Skin epidermis (tissue), 12 donors: ENCODE data around the gene HSD17B2.
A peak's percentile ranks its signal among the peaks of the same experiment; 100 is the strongest.
"Not testable (repeated sequence)": the region's sequence is repeated elsewhere in the genome, so short reads cannot be mapped to it uniquely, and the experiment has no call there.

Experiments used
- H3K27ac ChIP-seq, 21 experiments: fragments of 200-600 bp; sonication (generic) in 11 of 21; one replicate each; pipeline ENCODE4 v1.5.0; 2020; ENCODE audit warnings: mild to moderate bottlenecking in 3 of 21, inconsistent platforms in 2 of 21, moderate library complexity in 2 of 21
- H3K4me3 ChIP-seq, 7 experiments: fragments of 200-600 bp; sonication (generic) in 2 of 7; one replicate each; pipeline ENCODE4 v1.5.0; 2020; ENCODE audit warnings: inconsistent platforms in 2 of 7, mild to moderate bottlenecking in 2 of 7, moderate library complexity in 1 of 7

HSD17B2 gene

GRCh38 chr16:82108100-82108499 lies 73.0 kb downstream of the HSD17B2 start:
- Histone ChIP-seq H3K27ac (no peak overlapping the region), H3K4me3 (no peak overlapping the region)

DNA sequence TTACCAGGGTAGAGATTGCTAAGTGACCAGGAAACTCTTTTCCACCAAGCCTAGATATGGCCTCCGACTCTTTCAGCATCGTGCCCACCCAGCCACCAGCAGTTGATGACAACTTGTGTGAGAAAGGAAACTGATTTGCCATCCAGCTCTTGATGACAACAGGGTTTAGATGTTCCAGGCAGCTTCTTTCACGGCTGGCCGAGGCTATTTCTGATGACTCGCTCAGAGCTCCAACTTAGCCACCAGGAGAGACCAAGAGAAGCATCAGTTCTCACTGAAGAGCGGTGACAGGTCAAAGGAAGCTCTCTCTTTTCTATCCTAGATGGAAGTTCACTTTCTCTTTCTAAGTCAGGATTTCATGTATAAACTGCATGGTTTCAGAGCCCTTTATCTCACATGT lies 73.7 kb downstream of the HSD17B2 start:
- Histone ChIP-seq H3K27ac (no peak overlapping the region), H3K4me3 (no peak overlapping the region)

- H3K27ac ChIP-seq, H3K4me3 ChIP-seq: not testable (repeated sequence)
Measured at GRCh38 chr16:82109266-82109665, 74.2 kb downstream of the HSD17B2 start.

GRCh38 chr16:82111944-82112343 lies 76.9 kb downstream of the HSD17B2 start:
- H3K4me3 ChIP-seq: no peak overlapping the region
- peak overlapping the region in 3 of 21 experiments; percentile 8 to 40 (median 22) for H3K27ac ChIP-seq

GRCh38 chr16:82113741-82114140 lies 78.7 kb downstream of the HSD17B2 start:
- H3K4me3 ChIP-seq: no peak overlapping the region
- H3K27ac ChIP-seq: no peak overlapping the region

- H3K4me3 ChIP-seq: no peak overlapping the region
- no peak overlapping the region for H3K27ac ChIP-seq
Measured at GRCh38 chr16:82116535-82116934, 81.5 kb downstream of the HSD17B2 start.

DNA sequence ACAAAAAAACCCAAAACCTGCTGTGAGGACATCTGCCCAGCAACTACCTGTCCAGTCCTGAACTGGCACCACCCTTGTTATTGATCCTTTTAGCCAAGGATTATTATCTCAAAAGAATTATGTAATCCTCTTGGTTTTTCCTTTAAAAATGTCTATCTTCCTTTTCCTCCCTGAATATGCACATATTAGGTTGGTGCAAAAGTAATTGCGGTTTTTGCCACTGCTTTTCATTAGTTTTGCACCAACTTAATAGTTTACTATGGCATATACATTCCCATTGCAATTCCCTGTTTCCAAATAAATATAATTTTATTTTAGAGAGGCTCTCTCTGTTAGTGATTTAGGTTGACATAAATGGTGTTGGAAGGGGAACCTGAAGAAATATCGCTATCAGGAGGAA lies 83.7 kb downstream of the HSD17B2 start:
- no peak overlapping the region for H3K4me3 ChIP-seq

GRCh38 chr16:82119405-82119804 lies 84.4 kb downstream of the HSD17B2 start:
- Histone ChIP-seq H3K27ac (no peak overlapping the region), H3K4me3 (no peak overlapping the region)

More for the DNA sequence above, 83.7 kb downstream of the HSD17B2 start:
- H3K27ac ChIP-seq: no peak overlapping the region

DNA sequence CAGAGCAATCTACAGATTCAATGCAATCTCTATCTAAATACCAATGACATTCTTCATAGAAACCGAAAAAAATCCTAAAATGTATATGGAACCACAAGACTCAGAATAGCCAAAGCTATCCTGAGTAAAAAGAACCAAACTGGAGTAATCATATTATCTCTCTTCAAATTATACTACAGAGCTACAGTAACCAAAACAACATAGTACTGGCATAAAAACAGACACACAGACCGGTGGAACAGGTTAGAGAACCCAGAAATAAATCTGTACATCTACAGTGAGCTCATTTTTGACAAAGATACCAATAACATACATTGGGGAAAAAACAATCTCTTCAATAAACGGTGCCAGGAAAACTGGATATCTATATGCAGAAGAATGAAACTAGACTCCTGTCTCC lies 89.6 kb downstream of the HSD17B2 start:
- Histone ChIP-seq H3K27ac (no peak overlapping the region), H3K4me3 (no peak overlapping the region)

- no peak overlapping the region for H3K4me3 ChIP-seq
- no peak overlapping the region for H3K27ac ChIP-seq
Measured at GRCh38 chr16:82129881-82130280, 94.8 kb downstream of the HSD17B2 start.

DNA sequence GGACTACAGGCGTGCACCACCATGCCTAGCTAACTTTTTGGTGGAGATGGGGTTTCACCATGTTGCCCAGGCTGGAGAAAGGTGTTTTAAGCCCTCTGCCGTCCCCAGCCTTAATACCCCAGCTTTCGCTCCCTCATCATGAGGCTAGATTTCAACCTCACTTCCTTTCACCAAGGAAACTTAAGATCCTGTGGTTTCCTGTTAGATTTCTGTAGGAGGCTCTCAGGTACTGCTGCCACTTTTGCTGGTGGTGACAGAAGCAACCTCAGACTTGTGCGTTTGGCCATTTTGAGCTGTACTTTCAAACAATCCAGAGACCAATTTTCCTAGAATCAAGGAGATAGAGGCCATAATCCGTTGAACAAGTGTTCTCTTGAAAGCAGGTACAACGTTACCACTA lies 98.7 kb downstream of the HSD17B2 start:
- H3K4me3 ChIP-seq: no peak overlapping the region
- no peak overlapping the region for H3K27ac ChIP-seq

DNA sequence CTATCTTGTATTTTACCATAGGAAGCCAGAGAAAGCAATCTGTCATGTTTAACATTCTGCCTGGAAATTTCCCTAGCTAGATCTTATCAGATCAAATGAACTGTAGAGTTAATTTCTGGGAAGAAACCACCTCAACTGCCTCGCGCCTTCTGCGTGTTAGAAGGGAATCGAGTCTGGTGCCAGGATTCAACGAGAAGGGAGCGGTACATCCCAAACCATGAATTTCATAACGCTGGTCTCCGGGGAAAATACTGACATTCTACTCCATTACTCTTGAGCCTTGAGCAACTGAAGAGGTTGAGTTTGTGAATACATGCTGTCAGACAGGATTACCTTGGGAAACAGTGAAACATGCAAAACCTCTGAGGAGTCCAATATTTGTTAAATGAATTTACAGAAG lies 99.8 kb downstream of the HSD17B2 start:
- peak overlapping the region in 1 of 21 experiments; percentile 17 for H3K27ac ChIP-seq
- H3K4me3 ChIP-seq: no peak overlapping the region

DNA sequence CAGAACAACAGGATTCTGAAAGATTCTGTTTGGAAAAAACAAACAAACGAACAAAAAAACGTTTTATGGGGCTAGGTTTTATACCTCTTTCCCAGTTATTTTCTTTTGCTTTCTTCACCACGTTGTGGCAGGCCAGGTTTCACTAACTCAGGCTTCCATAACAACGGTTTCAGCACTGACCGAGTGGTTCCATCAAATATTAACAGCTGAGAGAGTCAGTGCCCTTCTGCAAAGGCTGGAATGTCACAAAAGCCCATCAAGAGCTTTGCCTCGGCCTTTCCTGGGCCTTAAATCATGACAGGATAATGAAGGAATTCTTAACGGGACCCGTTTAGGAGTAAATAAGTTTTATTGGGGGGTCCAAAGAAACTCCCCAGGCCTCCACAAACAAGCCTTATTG lies 100.8 kb downstream of the HSD17B2 start:
- no peak overlapping the region for H3K27ac ChIP-seq
- H3K4me3 ChIP-seq: no peak overlapping the region

GRCh38 chr16:82136956-82137821 lies 102.1 kb downstream of the HSD17B2 start:
- H3K4me3 ChIP-seq: no peak overlapping the region
- H3K27ac ChIP-seq: no peak overlapping the region

GRCh38 chr16:82137822-82138167 lies 102.7 kb downstream of the HSD17B2 start:
- Histone ChIP-seq H3K4me3 (no peak overlapping the region), H3K27ac (no peak overlapping the region)

DNA sequence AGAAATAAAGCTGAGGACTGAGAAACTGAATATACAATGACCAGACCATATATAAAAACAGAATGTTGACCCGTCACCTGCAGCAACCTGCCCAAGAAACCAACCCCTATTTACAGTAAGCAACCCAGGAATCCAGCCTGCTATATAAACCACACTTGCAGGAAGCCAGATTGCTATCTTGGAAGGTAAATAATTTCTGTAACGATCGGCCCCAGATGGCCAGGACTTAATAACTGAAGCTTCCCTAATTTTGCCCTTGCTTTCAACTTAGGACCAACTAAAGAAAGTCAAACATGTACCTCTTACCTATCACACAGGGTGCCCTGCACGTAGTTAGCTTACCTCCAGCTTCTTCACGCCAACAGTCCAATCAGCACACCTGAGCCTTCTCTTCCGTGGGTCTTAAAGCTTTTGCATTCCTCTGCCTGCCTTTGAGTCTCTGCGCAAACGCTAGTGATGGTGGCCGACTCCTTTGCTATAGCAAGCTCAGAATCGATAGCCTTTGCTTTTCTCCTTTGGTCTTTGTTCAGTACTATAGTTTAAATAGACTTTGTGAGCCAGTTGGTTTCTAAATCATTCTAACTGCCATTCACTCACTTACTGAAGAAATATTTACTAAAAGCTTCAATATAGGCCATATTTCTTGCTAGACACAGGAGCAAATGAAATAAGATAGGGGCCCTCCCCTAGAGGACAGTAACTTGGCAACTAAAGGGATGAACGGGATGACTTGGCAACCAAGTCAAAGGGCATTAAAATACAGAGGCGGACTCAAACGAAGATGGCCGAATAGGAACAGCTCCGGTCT lies 103.6 kb downstream of the HSD17B2 start:
- Histone ChIP-seq H3K4me3 (peak overlapping the region in 4 of 7 experiments; percentile 4 to 24 (median 11)), H3K27ac (peak overlapping the region in 5 of 21 experiments; percentile 9 to 50 (median 17))

DNA sequence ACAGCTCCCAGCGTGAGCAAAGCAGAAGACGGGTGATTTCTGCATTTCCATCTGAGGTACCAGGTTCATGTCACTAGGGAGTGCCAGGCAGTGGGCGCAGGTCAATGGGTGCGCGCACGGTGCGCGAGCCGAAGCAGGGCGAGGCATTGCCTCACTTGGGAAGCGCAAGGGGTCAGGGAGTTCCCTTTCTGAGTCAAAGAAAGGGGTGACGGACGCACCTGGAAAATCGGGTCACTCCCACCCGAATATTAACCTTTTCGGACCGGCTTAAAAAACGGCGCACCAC lies 104.2 kb downstream of the HSD17B2 start:
- Histone ChIP-seq H3K4me3 (peak overlapping the region in 4 of 7 experiments; percentile 4 to 24 (median 11)), H3K27ac (peak overlapping the region in 5 of 21 experiments; percentile 9 to 50 (median 17))

DNA sequence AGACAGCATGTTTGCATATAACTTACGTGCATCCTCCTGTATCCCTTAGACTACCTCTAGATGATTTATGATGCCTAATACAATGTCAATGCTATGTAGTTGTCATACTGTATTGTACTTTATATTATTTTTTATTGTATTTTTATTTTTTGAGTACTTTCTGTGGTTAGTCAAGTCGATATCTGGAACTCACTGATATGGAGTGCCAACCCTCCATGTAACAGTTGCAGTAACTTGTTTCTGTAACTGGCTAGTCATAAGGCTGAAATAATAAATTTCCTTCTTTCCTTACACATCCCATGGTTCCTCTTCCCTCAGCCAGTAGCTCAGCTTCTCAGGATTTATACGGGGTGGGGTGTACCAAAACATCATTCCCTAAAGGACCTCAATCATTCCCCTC lies 111.5 kb downstream of the HSD17B2 start:
- H3K4me3 ChIP-seq: no peak overlapping the region
- no peak overlapping the region for H3K27ac ChIP-seq

DNA sequence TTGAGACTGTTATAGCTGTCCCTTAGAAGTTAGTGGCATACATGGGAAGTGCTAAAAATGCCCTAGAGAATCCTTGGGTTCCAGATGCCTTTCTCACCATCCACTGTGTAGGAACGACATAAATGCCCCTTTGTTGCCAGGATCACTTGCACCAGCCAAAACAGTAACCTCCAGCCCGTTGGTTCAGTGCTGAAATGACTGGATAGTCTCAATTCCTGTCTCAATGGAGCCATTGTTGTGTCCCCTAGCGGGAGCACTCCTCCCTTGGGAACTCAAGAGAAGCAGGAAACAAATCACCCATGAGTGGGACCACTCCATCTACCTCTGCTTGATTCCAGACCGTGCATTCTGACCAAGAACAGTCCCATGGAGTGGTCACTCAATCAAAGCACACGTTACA lies 111.9 kb downstream of the HSD17B2 start:
- H3K4me3 ChIP-seq: no peak overlapping the region
- no peak overlapping the region for H3K27ac ChIP-seq

DNA sequence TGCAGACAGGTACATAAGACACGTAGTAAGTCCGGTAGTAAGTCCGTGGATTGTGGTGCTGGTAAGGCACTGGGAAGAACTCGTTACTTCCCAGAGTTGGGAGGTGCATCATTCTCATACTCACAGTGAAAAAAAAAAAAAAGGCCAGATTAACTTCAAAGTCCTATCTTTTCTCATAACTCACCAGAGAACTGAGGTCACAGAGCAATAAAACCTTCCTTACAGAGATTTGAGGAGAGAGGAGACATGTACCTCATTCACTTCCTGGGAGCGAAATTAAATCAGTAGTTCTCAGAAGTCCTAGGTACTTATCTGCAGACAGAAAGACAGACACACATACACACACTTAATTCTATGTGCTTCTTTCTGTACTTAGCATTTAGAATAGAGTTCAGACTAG lies 112.5 kb downstream of the HSD17B2 start:
- Histone ChIP-seq H3K27ac (no peak overlapping the region), H3K4me3 (no peak overlapping the region)
